ENCODE results near the gene TRUB2. TPM values are rescaled to one million over a fixed set of nuclear protein-coding genes. Genes with fewer than 3 reads are reported as not detected.

The TRUB2 gene
- total RNA-seq (2021; fragmentation: NEBNext Ultra II Directional; extraction: Animal tissue kit (Norgen Biotek cat#: 25700)) (37.8 and 39.7 TPM in 2 replicates), polyA plus RNA-seq (2011; rRNA removed) (16.4 and 20.7 TPM in 2 replicates), polyA minus RNA-seq (2011; rRNA and poly(A)+ RNA removed) (30.9 and 41.4 TPM in 2 replicates)
- polyA plus RNA-seq (2011; cell fraction: cytosol; rRNA removed), result 27.1 TPM
- 31.6 TPM for polyA plus RNA-seq (2011; cell fraction: nucleus; rRNA removed)
- polyA plus RNA-seq (2012, experiment 1 of 2), result 33.1 to 44.0 TPM (median 36.8 TPM) in 4 replicates
- polyA plus RNA-seq (2012, experiment 2 of 2), result 22.7 TPM
- 20.7 TPM for polyA plus RNA-seq (2013, experiment 1 of 2)
- 19.6 TPM for polyA plus RNA-seq (2013, experiment 2 of 2)
- 23.9 TPM for polyA minus RNA-seq (2011; cell fraction: cytosol; rRNA and poly(A)+ RNA removed)
- polyA minus RNA-seq (2011; cell fraction: nucleus; rRNA and poly(A)+ RNA removed), result 17.7 TPM
- long read RNA-seq, experiment 1, full-length matches to known transcripts, result 24 of 39 reads
- long read RNA-seq, experiment 1, partial matches to known transcripts, result 1 of 39 reads
- long read RNA-seq, experiment 1, other reads (novel, unspliced or antisense), result 14 of 39 reads
- long read RNA-seq, experiment 2, full-length matches to known transcripts, result 90 of 94 reads
- long read RNA-seq, experiment 2, partial matches to known transcripts, result 2 of 94 reads
- long read RNA-seq, experiment 2, other reads (novel, unspliced or antisense), result 2 of 94 reads

- peak within 1 kb of the TSS; percentile 92; the same call in 1 of the 2 replicates for H2BK20ac ChIP-seq (ENCODE audit: low read length)
- H2BK5ac ChIP-seq (ENCODE audit: low read depth, low read length), result peak within 1 kb of the TSS; percentile 100
- peak within 1 kb of the TSS; percentile 100 for H2AFZ ChIP-seq (ENCODE audit: low read length)
- H4K8ac ChIP-seq (ENCODE audit: extremely low read depth, insufficient read depth, low read length), result peak within 1 kb of the TSS; percentile 98; the same call in 1 of the 2 replicates
- peak within 1 kb of the TSS; percentile 98; the same call in 1 of the 2 replicates for H2BK15ac ChIP-seq (ENCODE audit: low read length)
- H2AK5ac ChIP-seq (ENCODE audit: low read depth, low read length), result no peak within 1 kb of the TSS
- peak within 1 kb of the TSS; percentile 96; the same call in 1 of the 2 replicates for H2BK12ac ChIP-seq (ENCODE audit: low read depth, low read length)
- H3K18ac ChIP-seq (ENCODE audit: extremely low read depth, low read length), result peak within 1 kb of the TSS; percentile 100
- H3K27me3 ChIP-seq (replicated peaks in 1 of 4; ENCODE audit: control insufficient read depth in 3 of 4, extremely low read depth in 1 of 4, insufficient read depth in 3 of 4, low read length in 3 of 4), result no peaks in the 10 kb centered on the region
- 2% methylated on average over 78 of the region's 83 CpGs; no CpG with 5 or more reads in 1 of the 2 experiments for WGBS, 2 experiments (ENCODE audit: extremely low coverage in 1 of 2, insufficient coverage in 1 of 2, insufficient read length in 1 of 2, insufficient replicate concordance in 2 of 2, low coverage in 1 of 2, low lambda C conversion rate in 2 of 2, missing lambda C conversion rate in 1 of 2)
- peak within 1 kb of the TSS; percentile 100 for H4K5ac ChIP-seq (ENCODE audit: insufficient read length, low read depth, low read length)
- H3K9ac ChIP-seq (replicated peaks in 1 of 4; ENCODE audit: extremely low read depth in 1 of 4, low read depth in 3 of 4, low read length in 3 of 4), result peak within 1 kb of the TSS; percentile 67 to 96 (median 94)
- H3K36me3 ChIP-seq (ENCODE audit: control insufficient read depth in 2 of 4, insufficient read depth in 4 of 4, low read length in 3 of 4), result peaks cover 0 to 9% (median 1%) of the 10 kb centered on the region in 4 experiments; a peak in 3 of 8 replicates
- peak within 1 kb of the TSS; percentile 98 for H3K4ac ChIP-seq (replicated peaks; ENCODE audit: insufficient read length, low read depth, low read length)
- peak within 1 kb of the TSS; percentile 100 for H4K91ac ChIP-seq (replicated peaks; ENCODE audit: insufficient read length, low read length)
- peak within 1 kb of the TSS; percentile 90 for H3K27ac ChIP-seq (ENCODE audit: low read depth, low read length)
- H3K79me2 ChIP-seq (ENCODE audit: control insufficient read depth in 1 of 2, insufficient read depth in 2 of 2, low read length in 2 of 2), result peaks cover 0 to 25% of the 10 kb centered on the region in 2 experiments; a peak in 2 of 4 replicates
- peaks cover 7% of the 10 kb centered on the region for H3K23me2 ChIP-seq (ENCODE audit: low read depth, low read length)
- H2BK120ac ChIP-seq (replicated peaks; ENCODE audit: low read depth, low read length), result peak within 1 kb of the TSS; percentile 98
- H3K9me3 ChIP-seq (ENCODE audit: insufficient read depth in 2 of 2, low read depth in 1 of 2, low read length in 1 of 2), result no peaks in the 10 kb centered on the region
- FAIRE-seq (no peak), DNase-seq (ENCODE audit: low read depth in 1 of 2, low spot score in 2 of 2) (peak; percentile 57 to 94)
- peaks cover 1 to 3% of the 10 kb centered on the region in 2 experiments for H4K20me1 ChIP-seq (replicated peaks in 1 of 2; ENCODE audit: control insufficient read depth in 1 of 2, insufficient read depth in 2 of 2, low read length in 2 of 2)
- peak within 1 kb of the TSS; percentile 86 to 100 (median 92) for H3K4me3 ChIP-seq (ENCODE audit: extremely low read depth in 1 of 4, insufficient read depth in 2 of 4, low read depth in 3 of 4, low read length in 4 of 4)
- H3K14ac ChIP-seq (ENCODE audit: insufficient read length), result no peak within 1 kb of the TSS
- H3K79me1 ChIP-seq (ENCODE audit: low read depth, low read length), result peaks cover 4% of the 10 kb centered on the region; the same call in 1 of the 2 replicates
- CTCF ChIA-PET (ENCODE audit: partially characterized antibody), result interaction anchor here (0.9 to 1.8 kb wide), 2 partner anchors 40 to 67 kb away, joined by 4 to 5 read pairs; no protein-coding TSS in a partner anchor
- peak within 1 kb of the TSS; percentile 52 for H3K23ac ChIP-seq (ENCODE audit: insufficient read length)
- H3K4me2 ChIP-seq (ENCODE audit: insufficient read depth in 1 of 2, low read depth in 2 of 2, low read length in 2 of 2), result peak within 1 kb of the TSS; percentile 63 to 96
- POLR2A ChIA-PET (ENCODE audit: partially characterized antibody), result interaction anchor here (0.6 to 3.3 kb wide), 6 partner anchors 11 to 230 kb away, joined by 3 to 11 read pairs (median 4); partner anchors contain the start of genes BBLN and SPTAN1
- H3K4me1 ChIP-seq (replicated peaks in 1 of 4; ENCODE audit: control insufficient read depth in 3 of 4, insufficient read depth in 4 of 4, low read length in 3 of 4), result no peaks in the 10 kb centered on the region; a peak in 3 of 7 replicates
- H3K56ac ChIP-seq (replicated peaks; ENCODE audit: insufficient read length, low read depth, low read length), result peak within 1 kb of the TSS; percentile 96
- no peak for TF ChIP-seq TEAD4 (IDR thresholded peaks at IDR 0.05; ENCODE audit: low read depth, low read length)
- no peak for TF ChIP-seq ATF3 (IDR thresholded peaks at IDR 0.05; ENCODE audit: insufficient read depth, low read depth, low read length)
- no peak for TF ChIP-seq SP1 (IDR thresholded peaks at IDR 0.05; ENCODE audit: low read depth, low read length)
- TF ChIP-seq BACH1 (IDR thresholded peaks at IDR 0.05; ENCODE audit: low read length), result peak; percentile 58
- no peak for TF ChIP-seq CBX5 (IDR thresholded peaks at IDR 0.05; ENCODE audit: low read depth, low read length)
- TF ChIP-seq POLR2AphosphoS5 (IDR thresholded peaks at IDR 0.05; ENCODE audit: low read depth, low read length), result peak; percentile 66
- 0 out of 2 replicates have a peak, but pooled peaks have one; percentile 13 for TF ChIP-seq TCF12 (IDR thresholded peaks at IDR 0.05; ENCODE audit: low read depth, low read length)
- TF ChIP-seq KDM4A (IDR thresholded peaks at IDR 0.05; ENCODE audit: low read depth, low read length, severe bottlenecking), result peak; percentile 99
These were observed at the start of gene TRUB2, which contains the start of gene COQ4 for GRCh38 chr9:128322404-128323211. Gene TRUB2 (minus strand): TSS chr9:128322447. CDS start chr9:128322408, 39 bp downstream. Gene COQ4 (plus strand): TSS chr9:128322839. CDS start chr9:128322859, 20 bp downstream.
